Endodermal cell (in vitro differentiated cells): ENCODE results near the gene TP53I13. TPM values are rescaled to one million over a fixed set of nuclear protein-coding genes. Genes with fewer than 3 reads are reported as not detected.

Experiments
- DNase-seq: peaks from one replicate; pipeline ENCODE4 v3.0.0-alpha.2; 2017
- H3K27ac ChIP-seq: 2 replicates; pipeline ENCODE4 v1.5.1; 2013; ENCODE audit warnings: mild to moderate bottlenecking, low read depth, low read length, moderate library complexity
- H3K27me3 ChIP-seq: 2 replicates; pipeline ENCODE4 v1.6.1; 2013; ENCODE audit warnings: mild to moderate bottlenecking, low read length, moderate library complexity; ENCODE audit not compliant: insufficient read depth, control insufficient read depth, poor library complexity, severe bottlenecking
- H3K36me3 ChIP-seq: 2 replicates; pipeline ENCODE4 v1.7.0; 2013; ENCODE audit warnings: mild to moderate bottlenecking, low read length, moderate library complexity; ENCODE audit not compliant: control insufficient read depth, insufficient read depth
- H3K4me1 ChIP-seq: one replicate; pipeline ENCODE4 v1.7.0; 2013; ENCODE audit warnings: low read length; ENCODE audit not compliant: control insufficient read depth, insufficient read depth
- H3K4me3 ChIP-seq: 2 replicates; pipeline ENCODE4 v1.5.1; 2013; ENCODE audit warnings: mild to moderate bottlenecking, low read length, moderate library complexity
- H3K9ac ChIP-seq: 2 replicates; pipeline ENCODE4 v1.6.1; 2013; ENCODE audit warnings: mild to moderate bottlenecking, low read length, moderate library complexity; ENCODE audit not compliant: poor library complexity, severe bottlenecking; ENCODE audit errors: extremely low read depth
- H3K9me3 ChIP-seq: 2 replicates; pipeline ENCODE4 v1.6.1; 2013; ENCODE audit warnings: mild to moderate bottlenecking, low read length, moderate library complexity; ENCODE audit not compliant: control insufficient read depth
- H3K27ac Mint-ChIP-seq: 2 replicates; pipeline ENCODE4 v1.8.0; 2020; ENCODE audit warnings: mixed read lengths
- H3K27me3 Mint-ChIP-seq: 2 replicates; pipeline ENCODE4 v1.8.0; 2021; ENCODE audit warnings: mild to moderate bottlenecking, mixed read lengths; ENCODE audit not compliant: insufficient read depth
- H3K36me3 Mint-ChIP-seq: 2 replicates; pipeline ENCODE4 v1.8.0; 2020; ENCODE audit warnings: low read depth, mixed read lengths
- H3K4me1 Mint-ChIP-seq: 2 replicates; pipeline ENCODE4 v1.8.0; 2020; ENCODE audit warnings: mixed read lengths
- H3K4me3 Mint-ChIP-seq: 2 replicates; pipeline ENCODE4 v1.8.0; 2020; ENCODE audit warnings: mild to moderate bottlenecking, moderate library complexity, mixed read lengths
- H3K9me3 Mint-ChIP-seq: 2 replicates; pipeline ENCODE4 v1.8.0; 2020; ENCODE audit warnings: mild to moderate bottlenecking, mixed read lengths
- CTCF ChIP-seq: fragments of 200-600 bp; sonication (generic); conservative IDR thresholded peaks from 2 replicates; pipeline ENCODE4 v1.5.0; 2021; ENCODE audit warnings: antibody characterized with exemption, mild to moderate bottlenecking
- WGBS, 2 experiments: methylation state at CpG; one replicate each; pipeline versions ENCODE4 v1.1.5 to v1.1.7; 2013; ENCODE audit warnings: missing lambda C conversion rate in 2 of 2, mixed read lengths in 1 of 2; ENCODE audit not compliant: insufficient coverage in 1 of 2, insufficient read length in 1 of 2; 5-methylcytosine and 5-hydroxymethylcytosine counted together
- long read RNA-seq, 4 experiments: library from polyadenylated mRNA in 2 of 4; library from RNA in 1 of 4; library from capped mRNA in 1 of 4; stranded (forward) in 3 of 4; unstranded in 1 of 4; transcript quantifications; one replicate each; pipeline ENCODE4 v2.0.0, GENCODE V29; 2020 to 2021; ENCODE audit warnings: inconsistent platforms in 1 of 4
- polyA plus RNA-seq, 2 experiments: library from polyadenylated mRNA; stranded (reverse); fragments of 50-300 nt; gene quantifications; one replicate each; pipeline ENCODE4 v1.2.3, GENCODE V29; 2013
- total RNA-seq, 2 donors: library from RNA; stranded (reverse); fragmentation: NEBNext Ultra II Directional in 1 of 2; extraction: Animal tissue kit (Norgen Biotek cat#: 25700) in 1 of 2; gene quantifications; 2 replicates in 1 of 2; 3 replicates in 1 of 2; pipeline ENCODE4 v1.2.1, GENCODE V29; 2021

TP53I13 gene
- 10 to 100 TPM; 21.7 to 31.0 TPM for total RNA-seq
- polyA plus RNA-seq (2013, experiment 1 of 2) = 34.6 TPM
- polyA plus RNA-seq (2013, experiment 2 of 2) = 33.7 TPM
- long read RNA-seq, experiment 1, transcript TP53I13-201 (7 exons, 1,530 nt) = major isoform, 13 of 24 reads
- long read RNA-seq, experiment 1, partial matches to known transcripts = 7 of 24 reads
- long read RNA-seq, experiment 1, other reads (novel, unspliced or antisense) = 4 of 24 reads
- long read RNA-seq, experiment 2, transcript TP53I13-201 (7 exons, 1,530 nt) = major isoform, 91 of 126 reads
- long read RNA-seq, experiment 2, partial matches to known transcripts = 6 of 126 reads
- long read RNA-seq, experiment 2, other reads (novel, unspliced or antisense) = 29 of 126 reads
- long read RNA-seq, experiment 3, transcript TP53I13-201 (7 exons, 1,530 nt) = major isoform, 165 of 193 reads
- long read RNA-seq, experiment 3, partial matches to known transcripts = 4 of 193 reads
- long read RNA-seq, experiment 3, other reads (novel, unspliced or antisense) = 24 of 193 reads
- long read RNA-seq, experiment 4, partial matches to known transcripts = 1 of 2 reads
- long read RNA-seq, experiment 4, other reads (novel, unspliced or antisense) = 1 of 2 reads

DNA sequence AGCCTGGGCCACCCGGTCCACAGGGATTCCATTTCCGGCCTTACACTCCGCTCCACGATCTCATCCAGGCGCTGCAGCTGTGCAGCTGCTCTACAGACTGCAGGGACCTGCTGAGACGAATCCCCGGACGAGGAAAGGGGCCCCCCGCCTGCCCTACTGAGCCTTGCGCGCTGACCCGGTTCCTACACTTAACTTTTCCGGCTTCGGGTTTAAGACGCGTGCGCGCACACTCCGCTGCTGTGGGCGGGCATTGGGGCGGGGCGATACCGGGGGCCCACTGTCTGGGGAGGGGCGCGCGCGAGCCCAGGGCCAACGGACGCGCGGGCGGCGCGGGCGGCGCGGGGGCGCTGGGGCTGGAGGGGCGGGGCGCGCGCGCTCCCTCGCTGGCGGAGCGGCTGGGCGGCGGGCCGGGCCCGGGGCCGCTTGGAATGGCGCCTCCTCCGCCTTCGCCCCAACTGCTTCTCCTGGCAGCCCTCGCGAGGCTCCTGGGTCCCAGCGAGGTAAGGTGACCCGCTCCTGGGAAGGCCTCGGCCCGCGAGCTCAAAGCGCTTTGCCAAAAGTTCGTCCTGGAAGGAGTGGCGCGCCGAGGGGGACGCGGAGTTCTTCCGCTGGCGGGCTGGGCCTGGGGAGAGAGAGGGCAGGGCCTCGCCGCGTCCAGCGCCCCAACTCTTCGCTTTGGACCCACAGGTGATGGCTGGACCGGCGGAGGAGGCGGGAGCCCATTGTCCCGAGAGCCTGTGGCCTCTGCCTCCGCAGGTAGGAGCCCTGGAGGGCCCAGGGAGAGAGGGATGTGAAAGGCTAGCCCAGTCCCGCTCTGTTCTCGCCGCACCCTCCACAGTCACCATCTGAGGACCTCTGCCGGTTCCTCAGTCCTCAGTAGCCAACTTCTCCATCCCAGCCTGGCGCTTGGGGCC, at the start of gene TP53I13:
Gene TP53I13, plus strand, starts transcription at position 371 of the 914 bp plus-strand sequence. Its CDS starts 58 bp downstream, at position 429.
- Histone ChIP-seq H3K9ac (peak within 1 kb of the TSS; percentile 51), H3K9me3 (no peaks in the 10 kb centered on the region), H3K4me3 (peak within 1 kb of the TSS; percentile 86), H3K36me3 (peaks cover 4% of the 10 kb centered on the region), H3K4me1 (no peaks in the 10 kb centered on the region), H3K27ac (no peak within 1 kb of the TSS), H3K27me3 (peaks cover 41% of the 10 kb centered on the region)
- no peaks in the 10 kb centered on the region for H3K36me3 Mint-ChIP-seq
- no peaks in the 10 kb centered on the region for H3K9me3 Mint-ChIP-seq
- peak; percentile 97 for DNase-seq
- H3K27ac Mint-ChIP-seq = peak within 1 kb of the TSS; percentile 57
- H3K4me3 Mint-ChIP-seq = peak within 1 kb of the TSS; percentile 68
- 1% methylated on average over 40 to 85 of the region's 85 CpGs for WGBS, 2 experiments
- H3K4me1 Mint-ChIP-seq = peaks cover 10% of the 10 kb centered on the region
- H3K27me3 Mint-ChIP-seq = peaks cover 53% of the 10 kb centered on the region
- no peak for TF ChIP-seq CTCF

- Mint-ChIP-seq H3K27me3 (no peaks in the 10 kb centered on the region), H3K4me1 (no peaks in the 10 kb centered on the region), H3K9me3 (no peaks in the 10 kb centered on the region), H3K36me3 (peaks cover 66% of the 10 kb centered on the region), H3K4me3 (no peak overlapping the region), H3K27ac (no peak overlapping the region)
- H3K9me3 ChIP-seq = no peaks in the 10 kb centered on the region
- no peak overlapping the region for H3K9ac ChIP-seq
- no peak for TF ChIP-seq CTCF
- H3K4me1 ChIP-seq = no peaks in the 10 kb centered on the region
- no peak for DNase-seq
- H3K36me3 ChIP-seq = peaks cover 88% of the 10 kb centered on the region
- no peak overlapping the region for H3K27ac ChIP-seq
- no peaks in the 10 kb centered on the region for H3K27me3 ChIP-seq
- WGBS, 2 experiments = 97 to 100% methylated on average over 1 to 3 of the region's 3 CpGs
- H3K4me3 ChIP-seq = no peak overlapping the region
These were observed 43.8 kb upstream of the TP53I13 start for GRCh38 chr17:29524692-29525091.

DNA sequence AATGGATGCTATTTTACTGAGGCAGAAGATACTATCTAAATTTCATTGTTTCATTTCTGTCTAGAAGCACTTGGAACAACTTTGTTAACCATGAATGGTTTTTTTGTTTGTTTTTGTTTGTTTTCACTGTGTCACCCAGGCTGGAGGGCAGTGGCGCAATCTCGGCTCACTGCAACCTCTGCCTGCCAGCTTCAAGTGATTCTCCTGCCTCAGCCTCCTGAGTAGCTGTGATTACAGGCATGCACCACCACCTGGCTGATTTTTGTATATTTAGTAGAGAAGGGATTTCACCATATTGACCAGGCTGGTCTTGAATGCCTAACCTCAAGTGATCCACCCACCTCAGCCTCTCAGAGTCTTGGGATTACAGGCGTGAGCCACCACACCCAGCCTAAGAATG, 42.2 kb upstream of the TP53I13 start:
- peaks cover 85% of the 10 kb centered on the region for H3K36me3 ChIP-seq
- no peaks in the 10 kb centered on the region for H3K4me1 Mint-ChIP-seq
- WGBS, 2 experiments = 92 to 94% methylated on average over 3 of the region's 3 CpGs
- H3K27ac ChIP-seq = no peak overlapping the region
- peaks cover 9% of the 10 kb centered on the region for H3K9me3 ChIP-seq
- H3K4me3 Mint-ChIP-seq = no peak overlapping the region
- peaks cover 66% of the 10 kb centered on the region for H3K36me3 Mint-ChIP-seq
- DNase-seq = no peak
- H3K4me3 ChIP-seq = no peak overlapping the region
- H3K9me3 Mint-ChIP-seq = peaks cover 6% of the 10 kb centered on the region
- no peaks in the 10 kb centered on the region for H3K4me1 ChIP-seq
- no peaks in the 10 kb centered on the region for H3K27me3 Mint-ChIP-seq
- H3K9ac ChIP-seq = no peak overlapping the region
- H3K27me3 ChIP-seq = no peaks in the 10 kb centered on the region
- H3K27ac Mint-ChIP-seq = no peak overlapping the region
- no peak for TF ChIP-seq CTCF
